Measurements from ENCODE around the gene MS4A5.
"Not testable (repeated sequence)": the region's sequence is repeated elsewhere in the genome, so short reads cannot be mapped to it uniquely, and the experiment has no call there.

MS4A5 gene

DNA sequence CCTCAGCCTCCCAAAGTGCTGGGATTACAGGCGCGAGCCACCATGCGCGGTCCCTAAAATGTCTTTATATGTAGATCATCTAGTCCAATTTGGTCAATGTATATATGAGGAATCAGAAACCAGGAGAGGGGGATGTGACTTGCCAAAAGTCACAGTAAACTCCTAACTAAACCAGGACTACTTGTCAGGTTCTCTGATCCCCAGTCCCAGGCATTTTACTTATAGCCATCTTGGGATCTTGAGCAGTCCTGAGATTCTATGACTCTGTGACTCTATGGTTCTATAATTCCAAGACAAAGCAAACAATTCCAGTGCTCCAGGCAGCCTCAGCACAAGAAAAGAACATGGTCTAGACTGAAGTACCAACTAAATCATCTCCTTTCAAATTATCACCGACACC lies at the start of gene MS4A5:
Gene MS4A5, plus strand, starts transcription at position 301 of the 400 bp plus-strand sequence. CDS start 103 bp downstream, outside the sequence.
- no peak for DNase-seq

GRCh38 chr11:60389279-60389910 lies 40.0 kb upstream of the MS4A5 start:
- no peak for DNase-seq

- no peak for DNase-seq
Measured at GRCh38 chr11:60390419-60390818, 39.0 kb upstream of the MS4A5 start.

GRCh38 chr11:60392361-60392760 lies 37.0 kb upstream of the MS4A5 start:
- DNase-seq, result no peak

- no peak for DNase-seq
Measured at GRCh38 chr11:60393016-60393415, 36.4 kb upstream of the MS4A5 start.

GRCh38 chr11:60394666-60395380 lies 34.5 kb upstream of the MS4A5 start:
- DNase-seq, result no peak

- DNase-seq, result no peak
Measured at GRCh38 chr11:60396382-60396781, 33.0 kb upstream of the MS4A5 start, which contains the start of gene MS4A14. TSS of gene MS4A14 (plus strand) at chr11:60396459. CDS start at chr11:60396579, 120 bp downstream.

DNA sequence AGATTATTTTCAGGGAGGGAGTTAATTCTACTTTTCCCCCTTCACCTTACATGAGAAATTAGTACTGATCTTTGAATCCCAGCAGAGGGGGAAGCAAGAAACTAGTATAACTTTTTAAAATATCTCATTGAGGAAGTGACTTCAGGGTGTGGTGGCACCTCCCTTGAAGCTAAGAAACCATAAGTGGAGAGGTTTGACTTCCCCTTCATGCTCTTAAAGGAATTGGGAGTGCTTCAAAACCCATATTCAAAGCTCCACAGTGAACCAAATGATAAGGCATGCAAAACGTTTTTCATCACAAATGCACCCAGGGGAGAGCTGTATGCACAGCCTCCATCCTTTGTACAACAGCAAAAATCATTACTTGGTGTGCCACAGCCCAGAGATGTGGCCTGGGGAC lies 32.6 kb upstream of the MS4A5 start:
- no peak for DNase-seq

DNA sequence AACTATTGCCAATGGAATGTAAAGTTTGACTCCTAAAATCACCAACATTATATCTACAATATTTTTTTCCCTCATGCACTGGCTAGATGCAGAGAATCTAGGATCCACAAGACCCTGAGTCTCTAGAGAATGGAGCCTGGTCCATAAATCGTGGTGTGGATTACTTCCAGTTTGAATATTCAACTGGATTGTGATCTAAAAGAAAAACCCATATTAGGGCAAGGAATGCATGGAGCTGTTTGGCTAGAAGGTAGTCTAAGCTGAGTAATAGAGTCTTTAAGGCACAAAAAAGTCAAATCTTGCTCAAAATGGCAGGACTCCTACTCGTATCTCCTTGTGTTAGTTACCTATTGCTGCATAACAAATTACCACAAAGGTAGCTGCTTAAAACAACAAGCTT lies 9.4 kb upstream of the MS4A5 start:
- no peak for DNase-seq

DNA sequence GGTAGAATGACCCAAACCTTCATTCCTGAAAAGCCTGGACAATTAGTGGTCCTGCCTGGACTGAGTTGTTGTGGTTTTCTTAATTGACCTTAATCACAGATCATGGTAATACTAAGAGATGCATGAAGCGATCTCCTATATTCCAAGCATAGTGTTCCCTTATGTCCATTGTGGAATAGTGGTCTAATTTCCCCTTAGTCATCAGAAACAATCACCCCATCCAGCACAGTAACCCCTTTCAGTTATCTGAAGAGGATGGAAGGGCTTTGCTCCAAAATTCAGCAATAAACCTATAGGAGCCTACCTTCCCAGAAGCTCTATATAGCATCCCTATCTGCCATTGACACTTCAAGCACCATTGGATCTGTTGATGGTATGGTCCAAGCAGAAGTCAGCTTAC lies 6.8 kb upstream of the MS4A5 start:
- no peak for DNase-seq

DNA sequence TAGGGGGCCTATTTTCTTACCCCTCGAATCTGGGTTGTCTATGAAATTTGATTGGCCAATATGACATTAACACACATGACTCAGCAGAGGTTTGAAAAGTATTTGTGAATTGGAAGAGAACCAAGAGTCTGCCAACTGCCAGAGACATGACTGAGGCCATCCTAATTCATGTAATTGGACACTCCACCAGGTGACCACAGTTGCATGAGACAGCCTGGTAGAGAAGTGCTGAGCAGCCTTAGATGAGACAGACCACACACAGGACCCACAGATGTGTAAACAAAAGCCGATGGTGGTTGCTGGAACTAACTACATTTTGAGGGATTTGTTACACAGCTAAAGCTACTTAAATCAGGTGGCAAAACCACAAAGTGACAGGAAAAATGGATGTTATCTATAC lies 855 bp upstream of the MS4A5 start:
- DNase-seq, result no peak

GRCh38 chr11:60431251-60431650 lies 1.9 kb downstream of the MS4A5 start:
- DNase-seq, result no peak

DNA sequence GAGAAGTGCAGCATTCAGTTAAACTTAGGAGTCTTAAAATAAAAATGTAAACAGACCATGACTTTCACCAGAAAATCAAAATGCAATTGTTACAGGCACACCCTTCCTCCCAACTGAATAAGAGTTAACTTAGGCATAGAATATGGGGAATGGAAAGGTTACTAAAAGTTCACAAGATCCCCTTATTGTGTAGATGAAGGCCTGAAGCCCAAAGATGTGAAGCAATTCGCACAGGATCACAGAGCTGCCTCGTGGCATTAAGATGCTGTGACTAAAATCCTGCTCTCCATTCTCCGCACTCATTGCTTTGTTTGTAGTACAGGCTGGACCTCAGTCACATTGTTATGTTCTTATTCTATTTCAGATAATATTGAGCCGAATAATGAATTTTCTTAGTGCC lies 4.0 kb downstream of the MS4A5 start:
- DNase-seq, result no peak

- no peak for DNase-seq
Measured at GRCh38 chr11:60447070-60447469, 17.7 kb downstream of the MS4A5 start.

DNA sequence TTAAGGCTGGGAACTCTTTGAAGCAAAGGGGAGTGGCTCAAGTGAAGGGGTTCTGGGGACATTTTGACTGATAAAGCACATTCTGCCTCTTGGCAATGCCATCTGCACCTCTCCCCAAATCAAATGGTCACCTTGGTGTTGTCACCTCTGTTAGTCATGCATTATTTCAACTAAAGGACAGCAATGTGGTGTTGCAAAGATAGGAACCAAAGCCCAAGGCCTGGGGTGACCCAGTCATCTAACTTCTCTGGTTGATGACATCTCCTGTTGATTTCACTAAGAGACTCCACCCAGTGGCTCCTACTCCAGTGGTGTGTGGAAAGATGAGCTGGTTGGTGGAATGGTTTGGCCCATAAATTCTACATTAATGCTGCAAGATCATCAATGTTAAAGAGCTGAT lies 18.5 kb downstream of the MS4A5 start:
- DNase-seq, result no peak

DNA sequence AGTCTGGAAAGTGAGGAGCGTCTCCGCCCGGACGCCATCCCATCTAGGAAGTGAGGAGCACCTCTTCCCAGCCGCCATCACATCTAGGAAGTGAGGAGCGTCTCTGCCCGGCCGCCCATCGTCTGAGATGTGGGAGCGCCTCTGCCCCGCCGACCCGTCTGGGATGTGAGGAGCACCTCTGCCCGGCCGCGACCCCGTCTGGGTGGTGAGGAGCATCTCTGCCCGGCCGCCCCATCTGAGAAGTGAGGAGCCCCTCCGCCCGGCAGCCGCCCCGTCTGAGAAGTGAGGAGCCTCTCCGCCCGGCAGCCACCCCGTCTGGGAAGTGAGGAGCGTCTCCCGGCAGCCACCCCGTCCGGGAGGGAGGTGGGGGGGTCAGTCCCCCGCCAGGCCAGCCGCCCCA lies 21.8 kb downstream of the MS4A5 start:
- not testable (repeated sequence) for DNase-seq

GRCh38 chr11:60454212-60454611 lies 24.8 kb downstream of the MS4A5 start:
- DNase-seq, result no peak

- DNase-seq, result no peak
Measured at GRCh38 chr11:60455531-60456042, 26.2 kb downstream of the MS4A5 start, which contains the start of gene MS4A1. TSS of gene MS4A1 (plus strand) at chr11:60455847. CDS start at chr11:60462375, 6,528 bp downstream.

DNA sequence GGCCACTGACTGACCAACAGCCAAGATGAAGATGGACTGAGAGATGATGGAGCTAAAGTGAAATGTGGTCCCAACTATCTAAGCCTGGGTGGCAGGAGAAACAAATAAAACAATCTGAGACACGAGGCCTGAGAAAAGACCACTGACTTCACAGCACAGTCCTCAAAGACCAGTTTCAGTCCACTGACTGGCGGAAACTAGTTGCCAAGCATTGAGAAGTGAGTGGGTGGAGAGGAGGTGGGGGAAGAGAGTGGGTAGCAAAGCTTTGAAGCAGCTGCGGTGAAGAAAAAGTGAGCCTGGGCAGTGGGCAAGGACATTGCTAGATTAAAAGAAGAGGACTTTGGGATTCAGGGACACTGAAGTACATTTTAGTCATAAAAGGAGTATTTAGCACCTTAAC lies 28.2 kb downstream of the MS4A5 start:
- no peak for DNase-seq

DNA sequence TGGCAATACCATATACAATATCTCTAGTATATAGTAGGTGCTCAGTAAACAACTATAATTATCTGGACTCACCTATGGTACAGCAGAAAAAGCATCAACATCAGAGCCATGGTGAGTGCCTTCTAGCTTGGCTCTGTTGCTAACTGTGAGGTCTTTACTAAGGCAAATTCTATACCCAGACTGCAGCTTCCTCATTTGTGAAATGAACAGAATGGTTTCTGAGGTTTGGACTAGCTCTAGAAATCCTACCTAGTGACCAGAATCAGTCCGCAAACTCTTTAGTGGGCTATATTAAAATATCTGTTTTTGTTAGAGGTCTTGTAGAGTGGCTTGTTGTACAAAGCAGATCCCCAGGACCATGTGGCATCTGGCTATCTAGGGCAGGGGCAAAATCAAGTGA lies 30.0 kb downstream of the MS4A5 start:
- DNase-seq, result no peak

- no peak for DNase-seq
Measured at GRCh38 chr11:60468829-60469228, 39.5 kb downstream of the MS4A5 start.

GRCh38 chr11:60469723-60470122 lies 40.4 kb downstream of the MS4A5 start:
- DNase-seq, result no peak

DNA sequence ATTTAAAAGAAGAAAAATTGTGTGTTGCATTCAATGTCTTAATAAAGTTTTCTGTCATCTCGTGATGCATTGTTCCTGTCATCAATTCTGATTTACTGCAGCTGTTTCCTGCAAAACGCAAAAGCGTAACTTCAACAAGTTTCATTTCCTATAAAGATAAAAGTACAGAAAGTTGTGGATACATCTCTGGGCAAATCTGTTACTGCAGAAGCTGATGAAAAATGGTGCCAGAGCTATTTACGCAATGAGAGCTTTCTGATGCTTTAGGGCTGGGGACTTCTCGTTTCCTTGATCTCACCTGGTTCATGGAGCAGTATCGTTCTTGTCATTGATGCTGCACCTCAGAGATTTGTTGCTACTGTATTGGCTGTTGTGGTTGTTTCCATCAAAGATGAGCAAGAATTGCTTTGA lies 47.7 kb downstream of the MS4A5 start:
- DNase-seq, result no peak

- DNase-seq, result no peak
Measured at GRCh38 chr11:60482361-60482760, 53.0 kb downstream of the MS4A5 start.
